H9 (cell line): ENCODE results near the gene TMEM167B. TPM values are rescaled to one million over a fixed set of nuclear protein-coding genes. Genes with fewer than 3 reads are reported as not detected.

ENCODE experiments used
- DNase-seq: peaks from one replicate; pipeline ENCODE4 v3.0.0-alpha.2; 2017
- H2AFZ ChIP-seq: one replicate; pipeline ENCODE4 v1.6.1; 2013; ENCODE audit warnings: mild to moderate bottlenecking, low read length, control low read depth, moderate library complexity
- H2AK5ac ChIP-seq: 2 replicates; pipeline ENCODE4 v1.6.1; 2013; ENCODE audit warnings: low read length, control low read depth, mixed read lengths; ENCODE audit not compliant: insufficient read length
- H2BK120ac ChIP-seq: one replicate; pipeline ENCODE4 v1.6.1; 2013; ENCODE audit warnings: low read depth, mild to moderate bottlenecking, low read length, control low read depth, inconsistent platforms; ENCODE audit not compliant: poor library complexity, severe bottlenecking
- H2BK12ac ChIP-seq: 2 replicates; pipeline ENCODE4 v1.6.1; 2013; ENCODE audit warnings: low read length, control low read depth, mixed read lengths, low read depth; ENCODE audit not compliant: insufficient read length
- H2BK15ac ChIP-seq: 2 replicates; pipeline ENCODE4 v1.6.1; 2013; ENCODE audit warnings: low read depth, low read length, control low read depth
- H2BK20ac ChIP-seq: one replicate; pipeline ENCODE4 v1.6.1; 2013; ENCODE audit warnings: low read depth, mild to moderate bottlenecking, low read length, control low read depth, inconsistent platforms; ENCODE audit not compliant: poor library complexity, severe bottlenecking
- H2BK5ac ChIP-seq: 2 replicates; pipeline ENCODE4 v1.6.1; 2013; ENCODE audit warnings: low read length, control low read depth, mixed read lengths; ENCODE audit not compliant: insufficient read length
- H3K14ac ChIP-seq: 2 replicates; pipeline ENCODE4 v1.6.1; 2013; ENCODE audit warnings: low read length, control low read depth; ENCODE audit not compliant: insufficient read depth
- H3K18ac ChIP-seq: 2 replicates; pipeline ENCODE4 v1.6.1; 2013; ENCODE audit warnings: low read depth, mild to moderate bottlenecking, mixed read lengths, low read length, control low read depth; ENCODE audit not compliant: insufficient read length
- H3K23ac ChIP-seq: 2 replicates; pipeline ENCODE4 v1.6.1; 2013; ENCODE audit warnings: low read length, control low read depth, mixed read lengths, low read depth; ENCODE audit not compliant: insufficient read length
- H3K23me2 ChIP-seq: 2 replicates; pipeline ENCODE4 v1.6.1; 2013; ENCODE audit warnings: low read depth, mild to moderate bottlenecking, mixed read lengths, low read length, control low read depth; ENCODE audit not compliant: insufficient read length, poor library complexity, severe bottlenecking
- H3K27ac ChIP-seq: 2 replicates; pipeline ENCODE4 v1.5.1; 2013; ENCODE audit warnings: low read length, control low read depth, mixed read lengths, low read depth; ENCODE audit not compliant: insufficient read length
- H3K27me3 ChIP-seq: 2 replicates; pipeline ENCODE4 v1.6.1; 2013; ENCODE audit warnings: low read length, control low read depth, inconsistent platforms; ENCODE audit not compliant: insufficient read depth
- H3K4ac ChIP-seq: 2 replicates; pipeline ENCODE4 v1.6.1; 2013; ENCODE audit warnings: low read depth, mild to moderate bottlenecking, control low read depth, inconsistent platforms, low read length, moderate library complexity
- H3K4me1 ChIP-seq: 2 replicates; pipeline ENCODE4 v1.6.1; 2013; ENCODE audit warnings: low read length, control low read depth, inconsistent platforms; ENCODE audit not compliant: insufficient read depth
- H3K4me2 ChIP-seq: 2 replicates; pipeline ENCODE4 v1.6.1; 2013; ENCODE audit warnings: low read length, control low read depth, mixed read lengths; ENCODE audit not compliant: insufficient read length, insufficient read depth
- H3K56ac ChIP-seq: 2 replicates; pipeline ENCODE4 v1.6.1; 2013; ENCODE audit warnings: low read depth, mild to moderate bottlenecking, mixed read lengths, low read length, control low read depth; ENCODE audit not compliant: insufficient read length
- H3K79me1 ChIP-seq: 2 replicates; pipeline ENCODE4 v1.6.1; 2013; ENCODE audit warnings: low read depth, mild to moderate bottlenecking, moderate library complexity, low read length, control low read depth, inconsistent platforms; ENCODE audit not compliant: insufficient read depth, poor library complexity, severe bottlenecking
- H3K79me2 ChIP-seq: 2 replicates; pipeline ENCODE4 v1.6.1; 2013; ENCODE audit warnings: low read length, control low read depth, inconsistent platforms; ENCODE audit not compliant: insufficient read depth
- H3K9ac ChIP-seq: 2 replicates; pipeline ENCODE4 v1.6.1; 2013; ENCODE audit warnings: low read length, control low read depth, mixed read lengths; ENCODE audit not compliant: insufficient read length; ENCODE audit errors: extremely low read depth
- H3K9me3 ChIP-seq: one replicate; pipeline ENCODE4 v1.6.1; 2013; ENCODE audit warnings: low read depth, low read length, inconsistent platforms; ENCODE audit not compliant: control insufficient read depth
- H3T11ph ChIP-seq: one replicate; pipeline ENCODE4 v1.6.1; 2013; ENCODE audit warnings: mild to moderate bottlenecking, low read length, control low read depth, inconsistent platforms
- H4K20me1 ChIP-seq: one replicate; pipeline ENCODE4 v1.6.1; 2013; ENCODE audit not compliant: control insufficient read depth, insufficient read length, insufficient read depth
- H4K5ac ChIP-seq: 2 replicates; pipeline ENCODE4 v1.6.1; 2013; ENCODE audit warnings: low read depth, mild to moderate bottlenecking, mixed read lengths, low read length, control low read depth; ENCODE audit not compliant: insufficient read length
- H4K8ac ChIP-seq: replicated peaks from 2 replicates; pipeline ENCODE4 v1.6.1; 2013; ENCODE audit warnings: low read length, control low read depth, mixed read lengths, low read depth; ENCODE audit not compliant: insufficient read length
- H4K91ac ChIP-seq: 2 replicates; pipeline ENCODE4 v1.6.1; 2013; ENCODE audit warnings: low read depth, mild to moderate bottlenecking, moderate library complexity, mixed read lengths, low read length, control low read depth; ENCODE audit not compliant: insufficient read length
- H3K27ac Mint-ChIP-seq, 3 experiments: 2 replicates in 2 of 3; 3 replicates in 1 of 3; pipeline ENCODE4 v1.8.0; 2020 to 2021; ENCODE audit warnings: mixed read lengths in 3 of 3, mild to moderate bottlenecking in 1 of 3, moderate library complexity in 1 of 3
- H3K27me3 Mint-ChIP-seq: 2 replicates; pipeline ENCODE4 v1.8.0; 2021; ENCODE audit warnings: low read depth, mild to moderate bottlenecking, moderate library complexity, mixed read lengths
- H3K36me3 Mint-ChIP-seq, 3 experiments: 2 replicates in 2 of 3; 3 replicates in 1 of 3; pipeline ENCODE4 v1.8.0; 2020 to 2021; ENCODE audit warnings: low read depth in 3 of 3, mixed read lengths in 3 of 3; ENCODE audit not compliant: insufficient read depth in 1 of 3
- H3K4me1 Mint-ChIP-seq, 2 experiments: 2 replicates each; pipeline ENCODE4 v1.8.0; 2020; ENCODE audit warnings: mixed read lengths in 2 of 2
- H3K4me3 Mint-ChIP-seq, 2 experiments: 2 replicates in 1 of 2; 3 replicates in 1 of 2; pipeline ENCODE4 v1.8.0; 2020 to 2021; ENCODE audit warnings: mild to moderate bottlenecking in 2 of 2, mixed read lengths in 2 of 2, moderate library complexity in 1 of 2
- H3K9me3 Mint-ChIP-seq, 2 experiments: 2 replicates in 1 of 2; 3 replicates in 1 of 2; pipeline ENCODE4 v1.8.0; 2020; ENCODE audit warnings: mild to moderate bottlenecking in 2 of 2, mixed read lengths in 2 of 2, moderate library complexity in 1 of 2
- WGBS: extraction: QIAGEN DNeasy Blood & Tissue Kit; methylation state at CpG from one replicate; pipeline ENCODE4 v1.1.7; 2013; ENCODE audit warnings: missing lambda C conversion rate, low lambda C conversion rate, mixed read lengths; ENCODE audit not compliant: insufficient read length; ENCODE audit errors: extremely low coverage; 5-methylcytosine and 5-hydroxymethylcytosine counted together
- total RNA-seq: library from RNA; stranded (reverse); gene quantifications from 2 replicates; pipeline ENCODE4 v1.2.1, GENCODE V29; 2021
- TF ChIP-seq, protein P1 (sequence below): fragments of 200-600 bp; sonication (generic); conservative IDR thresholded peaks from 3 replicates; pipeline ENCODE4 v1.8.0; 2021; ENCODE audit warnings: antibody characterized with exemption, mild to moderate bottlenecking

The TMEM167B gene
- total RNA-seq, 1 experiment from 2014 or later: 13.9 TPM

DNA sequence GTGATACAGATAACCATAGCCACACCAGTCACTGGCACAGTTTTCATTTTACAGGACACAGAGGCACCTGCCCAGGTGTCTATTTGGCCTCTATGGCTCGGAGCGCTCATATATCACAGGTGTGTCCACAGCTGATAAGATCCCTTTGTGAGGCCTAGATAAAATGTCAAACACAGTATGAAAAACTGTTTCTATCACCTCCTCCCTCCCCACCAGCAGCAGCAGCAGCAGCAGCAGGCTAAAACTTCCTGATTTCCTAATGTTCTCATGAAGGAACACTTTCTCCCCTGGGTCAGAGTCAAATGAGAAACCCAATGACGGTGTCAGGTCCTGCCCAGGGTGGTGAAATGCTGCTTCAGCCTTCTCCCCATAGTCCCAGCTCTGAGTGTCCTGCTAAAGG, 47.8 kb downstream of the TMEM167B start:
- no peaks in the 10 kb centered on the region for H3K27me3 ChIP-seq
- H3K4me2 ChIP-seq: no peak overlapping the region
- H2AK5ac ChIP-seq: no peak overlapping the region
- H3K27ac ChIP-seq: no peak overlapping the region
- no peak overlapping the region for H3K27ac Mint-ChIP-seq
- H3K79me2 ChIP-seq: no peaks in the 10 kb centered on the region
- TF ChIP-seq, protein P1, sequence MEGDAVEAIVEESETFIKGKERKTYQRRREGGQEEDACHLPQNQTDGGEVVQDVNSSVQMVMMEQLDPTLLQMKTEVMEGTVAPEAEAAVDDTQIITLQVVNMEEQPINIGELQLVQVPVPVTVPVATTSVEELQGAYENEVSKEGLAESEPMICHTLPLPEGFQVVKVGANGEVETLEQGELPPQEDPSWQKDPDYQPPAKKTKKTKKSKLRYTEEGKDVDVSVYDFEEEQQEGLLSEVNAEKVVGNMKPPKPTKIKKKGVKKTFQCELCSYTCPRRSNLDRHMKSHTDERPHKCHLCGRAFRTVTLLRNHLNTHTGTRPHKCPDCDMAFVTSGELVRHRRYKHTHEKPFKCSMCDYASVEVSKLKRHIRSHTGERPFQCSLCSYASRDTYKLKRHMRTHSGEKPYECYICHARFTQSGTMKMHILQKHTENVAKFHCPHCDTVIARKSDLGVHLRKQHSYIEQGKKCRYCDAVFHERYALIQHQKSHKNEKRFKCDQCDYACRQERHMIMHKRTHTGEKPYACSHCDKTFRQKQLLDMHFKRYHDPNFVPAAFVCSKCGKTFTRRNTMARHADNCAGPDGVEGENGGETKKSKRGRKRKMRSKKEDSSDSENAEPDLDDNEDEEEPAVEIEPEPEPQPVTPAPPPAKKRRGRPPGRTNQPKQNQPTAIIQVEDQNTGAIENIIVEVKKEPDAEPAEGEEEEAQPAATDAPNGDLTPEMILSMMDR: no peak
- no peak overlapping the region for H2BK120ac ChIP-seq
- H3K23me2 ChIP-seq: no peaks in the 10 kb centered on the region
- H3K4ac ChIP-seq: no peak overlapping the region
- H2BK15ac ChIP-seq: no peak overlapping the region
- no peaks in the 10 kb centered on the region; a peak in 1 of 5 replicates for H3K9me3 Mint-ChIP-seq
- no peak overlapping the region for H3T11ph ChIP-seq
- no peak overlapping the region for H4K5ac ChIP-seq
- no peak overlapping the region for H2BK20ac ChIP-seq
- no peak overlapping the region for H3K9ac ChIP-seq
- no peak overlapping the region for H4K91ac ChIP-seq
- H2BK12ac ChIP-seq: no peak overlapping the region
- H3K23ac ChIP-seq: no peak overlapping the region
- WGBS: no CpG with 5 or more reads among the region's 3 CpGs
- H2BK5ac ChIP-seq: no peak overlapping the region
- no peak overlapping the region for H4K8ac ChIP-seq
- H4K20me1 ChIP-seq: no peaks in the 10 kb centered on the region
- H3K27me3 Mint-ChIP-seq: no peaks in the 10 kb centered on the region
- H2AFZ ChIP-seq: no peak overlapping the region
- no peak overlapping the region for H3K56ac ChIP-seq
- no peak overlapping the region for H3K4me3 Mint-ChIP-seq
- no peaks in the 10 kb centered on the region for H3K4me1 ChIP-seq
- H3K18ac ChIP-seq: no peak overlapping the region
- no peaks in the 10 kb centered on the region for H3K36me3 Mint-ChIP-seq
- H3K14ac ChIP-seq: no peak overlapping the region
- H3K4me1 Mint-ChIP-seq: no peaks in the 10 kb centered on the region; a peak in 1 of 4 replicates
- H3K9me3 ChIP-seq: no peaks in the 10 kb centered on the region
- DNase-seq: no peak
- no peaks in the 10 kb centered on the region for H3K79me1 ChIP-seq
